WTC11 (cell line): Measurements from ENCODE around the gene MEIS2.

Source experiments
- CTCF ChIP-seq: fragments of 200-600 bp; IDR thresholded peaks from 2 replicates; pipeline ENCODE4 v1.8.0; 2022; ENCODE audit warnings: antibody characterized with exemption
- IRF1 ChIP-seq: sonication (generic); formaldehyde crosslinking; IDR thresholded peaks from 2 replicates; pipeline ENCODE4 v1.8.0; 2023; ENCODE audit warnings: missing genetic modification reagents
- NFYB ChIP-seq: sonication (generic); formaldehyde crosslinking; conservative IDR thresholded peaks from 2 replicates; pipeline ENCODE4 v1.8.0; 2022; ENCODE audit warnings: low read depth, missing genetic modification reagents
- ZNF423 ChIP-seq: fragments of 250-450 bp; sonication (Bioruptor Pico); IDR thresholded peaks from 2 replicates; pipeline ENCODE4 v2.1.2; 2022; ENCODE audit warnings: mild to moderate bottlenecking, moderate library complexity

- no peak for TF ChIP-seq IRF1 (CRISPR knock-in tag)
- no peak for TF ChIP-seq CTCF
- TF ChIP-seq ZNF423 (CRISPR knock-in tag) = no peak
- no peak for TF ChIP-seq NFYB (CRISPR knock-in tag)
Observed at GRCh38 chr15:37037850-37038715, 62.3 kb downstream of the MEIS2 start.
